ENCODE data around the gene LAMB3. TPM values are rescaled to one million over a fixed set of nuclear protein-coding genes. Genes with fewer than 3 reads are reported as not detected.

Gene LAMB3
- total RNA-seq, 2 donors from 2014 or later: 4.7 to 11.1 TPM

- TF ChIP-seq, protein P1, sequence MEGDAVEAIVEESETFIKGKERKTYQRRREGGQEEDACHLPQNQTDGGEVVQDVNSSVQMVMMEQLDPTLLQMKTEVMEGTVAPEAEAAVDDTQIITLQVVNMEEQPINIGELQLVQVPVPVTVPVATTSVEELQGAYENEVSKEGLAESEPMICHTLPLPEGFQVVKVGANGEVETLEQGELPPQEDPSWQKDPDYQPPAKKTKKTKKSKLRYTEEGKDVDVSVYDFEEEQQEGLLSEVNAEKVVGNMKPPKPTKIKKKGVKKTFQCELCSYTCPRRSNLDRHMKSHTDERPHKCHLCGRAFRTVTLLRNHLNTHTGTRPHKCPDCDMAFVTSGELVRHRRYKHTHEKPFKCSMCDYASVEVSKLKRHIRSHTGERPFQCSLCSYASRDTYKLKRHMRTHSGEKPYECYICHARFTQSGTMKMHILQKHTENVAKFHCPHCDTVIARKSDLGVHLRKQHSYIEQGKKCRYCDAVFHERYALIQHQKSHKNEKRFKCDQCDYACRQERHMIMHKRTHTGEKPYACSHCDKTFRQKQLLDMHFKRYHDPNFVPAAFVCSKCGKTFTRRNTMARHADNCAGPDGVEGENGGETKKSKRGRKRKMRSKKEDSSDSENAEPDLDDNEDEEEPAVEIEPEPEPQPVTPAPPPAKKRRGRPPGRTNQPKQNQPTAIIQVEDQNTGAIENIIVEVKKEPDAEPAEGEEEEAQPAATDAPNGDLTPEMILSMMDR (IDR thresholded peaks at IDR 0.05): peak in 1 of 2 donors; percentile 34
- DNase-seq (ENCODE audit: low spot score): no peak
- Histone ChIP-seq H3K4me3 (no peak overlapping the region), H3K27me3 (no peaks in the 10 kb centered on the region), H3K36me3 (no peaks in the 10 kb centered on the region), H3K9me3 (no peaks in the 10 kb centered on the region), H3K4me1 (peaks cover 0 to 47% of the 10 kb centered on the region in 2 donors), H3K27ac (peak overlapping the region; percentile 75 to 88)
Observed at GRCh38 chr1:209617047-209617673, 35.1 kb downstream of the LAMB3 start.

DNA sequence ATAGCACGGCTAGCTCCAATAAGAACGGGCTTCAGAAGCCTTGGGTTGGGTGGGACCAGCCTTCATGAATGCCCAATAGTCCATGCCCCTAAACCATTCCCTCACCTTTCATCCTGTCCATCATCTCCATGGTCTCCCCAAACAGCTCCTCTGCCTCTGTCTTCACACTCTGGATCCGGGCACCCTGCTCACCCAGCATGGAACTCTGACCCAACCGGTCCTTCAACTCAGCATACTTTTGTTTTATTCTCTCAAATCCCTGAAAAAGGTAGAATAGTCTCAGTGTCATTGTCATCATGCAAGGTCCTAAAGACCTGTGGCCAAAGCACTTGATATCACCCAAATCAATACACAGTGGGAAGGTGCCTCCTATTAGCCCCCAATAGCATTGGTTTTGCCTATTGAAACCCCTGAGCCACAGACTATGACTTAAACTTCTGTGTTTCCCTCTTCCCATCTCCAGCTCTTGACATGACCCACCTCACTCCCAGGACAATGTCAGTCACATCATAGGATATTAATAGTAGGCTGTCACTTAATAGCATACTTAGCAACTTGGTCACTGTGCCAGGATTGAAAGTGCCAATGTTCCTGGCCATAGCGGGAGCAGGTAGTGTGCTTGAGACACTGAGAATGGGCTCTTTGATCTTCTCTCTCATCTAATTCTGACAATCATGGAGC is 35.7 kb downstream of the LAMB3 start:
- Histone ChIP-seq H3K27me3 (no peaks in the 10 kb centered on the region), H3K36me3 (no peaks in the 10 kb centered on the region), H3K4me3 (no peak overlapping the region), H3K4me1 (peaks cover 0 to 42% of the 10 kb centered on the region in 2 donors), H3K27ac (peak overlapping the region; percentile 75 to 88), H3K9me3 (no peaks in the 10 kb centered on the region)
- TF ChIP-seq, protein P1 (IDR thresholded peaks at IDR 0.05): no peak
- DNase-seq (ENCODE audit: low spot score): no peak

- no peaks in the 10 kb centered on the region for H3K9me3 ChIP-seq
- TF ChIP-seq, protein P1 (IDR thresholded peaks at IDR 0.05): no peak
- no peak overlapping the region for H3K4me3 ChIP-seq
- peaks cover 0 to 28% of the 10 kb centered on the region in 2 donors for H3K4me1 ChIP-seq
- H3K27ac ChIP-seq: no peak overlapping the region
- H3K36me3 ChIP-seq: no peaks in the 10 kb centered on the region
- no peaks in the 10 kb centered on the region for H3K27me3 ChIP-seq
- no peak for DNase-seq (ENCODE audit: low spot score)
Observed at GRCh38 chr1:209614906-209615305, 37.3 kb downstream of the LAMB3 start.

DNA sequence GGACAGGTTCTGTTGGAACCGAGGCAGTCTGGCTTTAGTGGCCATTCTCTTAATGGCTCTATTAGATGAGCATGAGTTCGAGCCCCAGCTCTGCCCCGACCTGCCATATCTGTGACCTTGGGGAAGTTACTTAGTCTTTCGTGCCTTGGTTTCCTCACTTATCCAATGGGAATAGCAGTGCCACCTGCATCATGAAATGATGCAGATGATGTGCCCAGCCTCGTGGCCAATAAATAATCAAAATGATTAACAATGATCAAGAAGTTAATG is 38.1 kb downstream of the LAMB3 start:
- TF ChIP-seq, protein P1 (IDR thresholded peaks at IDR 0.05): no peak
- H3K9me3 ChIP-seq: no peaks in the 10 kb centered on the region
- DNase-seq (ENCODE audit: low spot score): no peak
- no peak overlapping the region for H3K4me3 ChIP-seq
- no peaks in the 10 kb centered on the region for H3K27me3 ChIP-seq
- H3K36me3 ChIP-seq: no peaks in the 10 kb centered on the region
- H3K4me1 ChIP-seq: peaks cover 0 to 27% of the 10 kb centered on the region in 2 donors
- no peak overlapping the region for H3K27ac ChIP-seq

DNA sequence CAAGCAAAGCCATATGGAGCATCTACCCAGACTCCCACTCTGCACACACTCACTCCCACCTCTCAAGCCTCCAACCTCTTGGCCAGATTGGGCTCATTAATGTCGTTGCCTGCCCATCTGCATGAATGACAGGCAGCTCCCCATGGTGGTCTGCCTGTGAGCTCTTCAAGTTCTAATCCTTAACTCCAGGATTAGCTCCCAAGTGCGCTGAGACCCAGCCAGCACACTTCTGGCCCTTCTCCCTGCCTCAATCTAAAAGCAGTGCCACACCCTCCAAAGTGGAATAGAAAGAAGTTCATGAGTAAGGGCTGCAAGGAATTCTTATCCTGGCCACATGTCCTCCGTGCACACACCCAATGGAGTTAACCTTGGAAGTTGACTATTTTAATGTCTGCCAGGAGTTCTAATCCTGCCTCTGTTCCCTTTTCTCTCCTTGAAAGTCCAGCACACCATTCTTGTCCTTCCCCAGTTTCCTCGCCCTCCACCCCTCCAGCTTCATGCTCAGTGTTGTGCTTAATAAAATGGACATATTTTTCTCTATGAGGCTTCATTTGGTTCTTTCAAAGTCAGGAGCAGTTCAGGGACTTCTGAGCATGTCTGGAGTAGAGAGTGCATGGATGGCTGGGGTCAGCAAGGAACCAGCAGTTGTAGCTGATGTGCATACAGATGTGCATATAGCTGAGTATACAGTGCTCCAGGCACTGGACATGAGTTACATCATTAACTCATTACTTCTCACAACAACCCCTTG is 38.6 kb downstream of the LAMB3 start:
- TF ChIP-seq, protein P1 (IDR thresholded peaks at IDR 0.05): no peak
- Histone ChIP-seq H3K36me3 (no peaks in the 10 kb centered on the region), H3K4me3 (no peak overlapping the region), H3K27me3 (no peaks in the 10 kb centered on the region), H3K4me1 (peaks cover 0 to 22% of the 10 kb centered on the region in 2 donors), H3K9me3 (no peaks in the 10 kb centered on the region), H3K27ac (no peak overlapping the region)
- DNase-seq (ENCODE audit: low spot score): no peak

Measured in right atrium auricular region (tissue), 2 donors.